HG03108 (cell line): ENCODE measurements around the gene ELAC2.

Source experiments
- ATAC-seq: cut with Tn5 transposase; IDR thresholded peaks from one replicate; pipeline ENCODE4 v1.9.1; 2021; ENCODE audit warnings: moderate library complexity; ENCODE audit not compliant: unreplicated experiment

ELAC2 gene

DNA sequence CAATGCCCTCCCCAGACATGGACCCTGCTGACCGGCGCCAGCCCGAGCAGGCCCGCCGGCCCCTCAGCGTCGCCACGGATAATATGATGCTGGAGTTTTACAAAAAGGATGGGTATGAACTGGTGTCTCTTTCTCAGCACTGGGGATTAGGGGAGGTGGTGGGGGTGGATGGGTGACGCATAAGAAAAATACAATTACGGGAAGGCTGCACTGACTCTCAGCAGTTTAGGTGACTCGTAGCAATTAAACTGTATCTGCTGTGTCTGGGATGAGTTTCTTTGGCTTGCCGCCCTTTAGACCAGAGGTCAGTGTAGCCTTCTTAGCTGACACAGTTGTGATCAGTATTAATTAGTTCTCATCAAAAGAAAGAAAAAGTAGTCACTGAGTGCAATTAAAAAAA, 59.0 kb downstream of the ELAC2 start:
- no peak for ATAC-seq

- no peak for ATAC-seq
Observed at GRCh38 chr17:12955521-12955920, 62.3 kb downstream of the ELAC2 start.

DNA sequence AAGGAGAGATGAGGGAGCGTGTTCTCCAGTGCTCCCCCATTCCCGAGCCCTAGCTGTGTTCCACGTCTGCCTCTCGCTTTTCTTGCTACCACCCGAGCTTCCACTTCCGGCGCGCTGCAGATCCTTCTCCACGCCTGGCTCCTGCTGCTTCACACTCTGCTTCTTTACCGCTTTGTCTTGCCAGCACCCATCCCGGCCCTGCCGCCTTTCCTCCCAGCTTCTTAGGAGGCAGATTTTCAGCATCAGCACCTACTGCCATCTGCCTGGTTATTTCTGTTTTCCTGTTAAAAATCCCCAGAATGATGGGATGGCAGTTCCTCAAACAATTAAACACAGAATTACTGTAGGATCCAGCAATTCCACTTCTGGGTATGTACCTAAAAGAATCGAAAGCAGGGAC, 64.7 kb downstream of the ELAC2 start:
- ATAC-seq = no peak

GRCh38 chr17:12952012-12952411, 65.8 kb downstream of the ELAC2 start:
- ATAC-seq = no peak

DNA sequence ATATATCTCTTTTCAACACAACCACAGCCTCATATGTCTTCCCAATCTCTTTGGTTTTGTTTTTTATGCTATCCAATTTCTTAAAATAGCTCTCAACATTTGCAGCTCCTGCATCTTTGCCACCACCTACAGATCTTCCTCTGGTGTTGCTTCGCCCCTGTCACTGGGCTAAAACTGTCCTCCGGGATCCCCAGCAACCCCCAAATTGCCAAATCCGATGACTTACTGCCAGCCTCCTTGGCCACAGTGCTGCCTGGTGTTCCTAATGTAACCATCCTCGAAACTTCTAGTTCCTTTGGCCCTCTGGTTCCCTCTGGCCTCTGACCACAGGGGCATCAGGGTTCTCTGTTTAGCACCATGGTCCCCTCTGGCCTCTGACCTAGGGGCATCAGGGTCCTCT, 70.8 kb downstream of the ELAC2 start:
- ATAC-seq = no peak
